Measurements from ENCODE around the gene THADA.

Gene THADA

GRCh38 chr2:43265001-43265400 is 330.8 kb downstream of the THADA start:
- no peak for DNase-seq

GRCh38 chr2:43262951-43263350 is 332.9 kb downstream of the THADA start:
- no peak for DNase-seq

GRCh38 chr2:43262239-43262638 is 333.6 kb downstream of the THADA start:
- DNase-seq = no peak

GRCh38 chr2:43259512-43259911 is 336.3 kb downstream of the THADA start:
- no peak for DNase-seq

- DNase-seq = no peak
Measured at GRCh38 chr2:43258547-43259156, 337.2 kb downstream of the THADA start.

GRCh38 chr2:43255296-43255910 is 340.4 kb downstream of the THADA start:
- no peak for DNase-seq

- no peak for DNase-seq
Measured at GRCh38 chr2:43254331-43254730, 341.5 kb downstream of the THADA start.

GRCh38 chr2:43251171-43251731 is 344.6 kb downstream of the THADA start:
- DNase-seq = no peak

- DNase-seq = no peak
Measured at GRCh38 chr2:43250015-43250414, 345.8 kb downstream of the THADA start.

GRCh38 chr2:43248621-43249020 is 347.2 kb downstream of the THADA start:
- no peak for DNase-seq

- DNase-seq = no peak
Measured at GRCh38 chr2:43246641-43247040, 349.2 kb downstream of the THADA start.

- no peak for DNase-seq
Measured at GRCh38 chr2:43241558-43241957, 354.3 kb downstream of the THADA start.

GRCh38 chr2:43240766-43241150 is 355.1 kb downstream of the THADA start:
- DNase-seq = no peak

GRCh38 chr2:43239981-43240765 is 355.7 kb downstream of the THADA start:
- no peak for DNase-seq

- DNase-seq = no peak
Measured at GRCh38 chr2:43238813-43239212, 357.0 kb downstream of the THADA start.

GRCh38 chr2:43238176-43238575 is 357.7 kb downstream of the THADA start:
- no peak for DNase-seq

GRCh38 chr2:43233218-43234212 is 362.3 kb downstream of the THADA start:
- DNase-seq = no peak

GRCh38 chr2:43230951-43231827 is 364.6 kb downstream of the THADA start:
- DNase-seq = no peak

GRCh38 chr2:43230351-43230885 is 365.4 kb downstream of the THADA start:
- no peak for DNase-seq

- no peak for DNase-seq
Measured at GRCh38 chr2:43228756-43229659, 366.8 kb downstream of the THADA start.

All from T-helper 9 cell (primary cell).